H1 (cell line): ENCODE data around the gene ALDH1A2. TPM values are rescaled to one million over a fixed set of nuclear protein-coding genes. Genes with fewer than 3 reads are reported as not detected.

ENCODE experiments used
- CTCF ChIA-PET: fragments of 300-600 bp; sonication (Branson Sonifier 250); formaldehyde crosslinking; loops from one replicate; lab custom pipeline; 2021; ENCODE audit not compliant: partially characterized antibody; lab: Charles Lee
- POLR2A ChIA-PET: fragments of 300-600 bp; sonication (Branson Sonifier 250); formaldehyde crosslinking; loops from one replicate; lab custom pipeline; 2021; ENCODE audit warnings: inconsistent platforms; ENCODE audit not compliant: partially characterized antibody; lab: Charles Lee
- DNase-seq, 2 experiments: peaks; one replicate each; pipeline versions ENCODE4 v3.0.0 to v3.0.0-alpha.2; 2010 to 2022; ENCODE audit warnings: low spot score in 2 of 2, low read depth in 1 of 2, mixed read lengths in 1 of 2
- FAIRE-seq: peaks from 2 replicates; lab custom pipeline; 2011; peaks lifted over from hg19 to GRCh38; lab: Jason Lieb, UNC
- H2AFZ ChIP-seq: 2 replicates; pipeline ENCODE4 v1.8.1; 2012; ENCODE audit warnings: low read length, inconsistent platforms
- H2AK5ac ChIP-seq: 2 replicates; pipeline ENCODE4 v1.6.1; 2013; ENCODE audit warnings: low read depth, low read length
- H2BK120ac ChIP-seq: replicated peaks from 2 replicates; pipeline ENCODE3; 2013; ENCODE audit warnings: low read depth, low read length, inconsistent platforms
- H2BK12ac ChIP-seq: 2 replicates; pipeline ENCODE4 v1.6.1; 2013; ENCODE audit warnings: low read depth, low read length
- H2BK15ac ChIP-seq: 2 replicates; pipeline ENCODE4 v1.6.1; 2013; ENCODE audit warnings: low read length
- H2BK20ac ChIP-seq: 2 replicates; pipeline ENCODE4 v1.6.1; 2013; ENCODE audit warnings: low read length
- H2BK5ac ChIP-seq: 2 replicates; pipeline ENCODE4 v1.6.1; 2013; ENCODE audit warnings: low read depth, low read length
- H3K14ac ChIP-seq: 2 replicates; pipeline ENCODE4 v1.6.1; 2013; ENCODE audit warnings: inconsistent platforms; ENCODE audit not compliant: insufficient read length
- H3K18ac ChIP-seq: 2 replicates; pipeline ENCODE4 v1.6.1; 2013; ENCODE audit warnings: low read length; ENCODE audit errors: extremely low read depth
- H3K23ac ChIP-seq: 2 replicates; pipeline ENCODE4 v1.6.1; 2013; ENCODE audit warnings: inconsistent platforms; ENCODE audit not compliant: insufficient read length
- H3K23me2 ChIP-seq: 2 replicates; pipeline ENCODE4 v1.6.1; 2013; ENCODE audit warnings: low read depth, low read length
- H3K27ac ChIP-seq: 2 replicates; pipeline ENCODE4 v1.6.1; 2011; ENCODE audit warnings: low read depth, low read length, inconsistent platforms
- H3K27me3 ChIP-seq, 4 experiments: replicated peaks in 1 of 4; 1 replicate in 1 of 4; 2 replicates in 3 of 4; pipeline versions ENCODE4 v1.6.1 to v1.8.1; 2011 to 2013; ENCODE audit warnings: low read length in 3 of 4, mild to moderate bottlenecking in 3 of 4, inconsistent platforms in 2 of 4, mixed read lengths in 2 of 4, moderate library complexity in 1 of 4; ENCODE audit not compliant: control insufficient read depth in 3 of 4, insufficient read depth in 3 of 4; ENCODE audit errors: extremely low read depth in 1 of 4
- H3K36me3 ChIP-seq, 4 experiments: 2 replicates each; pipeline versions ENCODE4 v1.6.1 to v1.8.1; 2011 to 2013; ENCODE audit warnings: mild to moderate bottlenecking in 4 of 4, low read length in 3 of 4, moderate library complexity in 2 of 4, control low read depth in 1 of 4, inconsistent platforms in 1 of 4; ENCODE audit not compliant: insufficient read depth in 4 of 4, control insufficient read depth in 2 of 4
- H3K4ac ChIP-seq: replicated peaks from 2 replicates; pipeline ENCODE3; 2013; ENCODE audit warnings: low read length, low read depth, mixed read lengths, inconsistent platforms; ENCODE audit not compliant: insufficient read length
- H3K4me1 ChIP-seq, 4 experiments: replicated peaks in 1 of 4; 1 replicate in 1 of 4; 2 replicates in 3 of 4; pipeline versions ENCODE4 v1.6.1 to v1.8.1; 2011 to 2013; ENCODE audit warnings: low read length in 3 of 4, inconsistent platforms in 2 of 4, mixed read lengths in 1 of 4; ENCODE audit not compliant: insufficient read depth in 4 of 4, control insufficient read depth in 3 of 4
- H3K4me2 ChIP-seq, 2 experiments: 2 replicates each; pipeline versions ENCODE4 v1.6.1 to v1.8.1; 2011 to 2013; ENCODE audit warnings: low read depth in 2 of 2, low read length in 2 of 2, control low read depth in 1 of 2, inconsistent platforms in 1 of 2, mild to moderate bottlenecking in 1 of 2; ENCODE audit not compliant: insufficient read depth in 1 of 2
- H3K4me3 ChIP-seq, 4 experiments: fragments of 200-600, 300-600 bp in 1 of 4; sonication (generic), shearing (Covaris generic), sonication (Bioruptor Twin) in 1 of 4; 2 replicates each; pipeline versions ENCODE4 v1.5.1 to v1.8.1; 2011 to 2016; ENCODE audit warnings: low read length in 4 of 4, low read depth in 3 of 4, control low read depth in 2 of 4, inconsistent platforms in 2 of 4, mild to moderate bottlenecking in 2 of 4, mixed read lengths in 1 of 4, moderate library complexity in 1 of 4; ENCODE audit not compliant: insufficient read depth in 2 of 4; ENCODE audit errors: extremely low read depth in 1 of 4
- H3K56ac ChIP-seq: replicated peaks from 2 replicates; pipeline ENCODE3; 2013; ENCODE audit warnings: low read depth, mild to moderate bottlenecking, mixed read lengths, low read length, inconsistent platforms; ENCODE audit not compliant: insufficient read length
- H3K79me1 ChIP-seq: 2 replicates; pipeline ENCODE4 v1.6.1; 2013; ENCODE audit warnings: low read depth, low read length, control low read depth
- H3K79me2 ChIP-seq, 2 experiments: 2 replicates each; pipeline versions ENCODE4 v1.6.1 to v1.8.1; 2012 to 2013; ENCODE audit warnings: low read length in 2 of 2, mild to moderate bottlenecking in 2 of 2, inconsistent platforms in 1 of 2; ENCODE audit not compliant: insufficient read depth in 2 of 2, control insufficient read depth in 1 of 2
- H3K9ac ChIP-seq, 4 experiments: replicated peaks in 1 of 4; 1 replicate in 1 of 4; 2 replicates in 3 of 4; pipeline versions ENCODE4 v1.6.1 to v1.8.1; 2011 to 2013; ENCODE audit warnings: low read depth in 3 of 4, low read length in 3 of 4, control low read depth in 2 of 4, mild to moderate bottlenecking in 2 of 4, moderate library complexity in 2 of 4, inconsistent platforms in 1 of 4; ENCODE audit errors: extremely low read depth in 1 of 4
- H3K9me3 ChIP-seq, 2 experiments: 2 replicates each; pipeline versions ENCODE4 v1.6.1 to v1.8.1; 2012 to 2013; ENCODE audit warnings: mild to moderate bottlenecking in 2 of 2, moderate library complexity in 2 of 2, control low read depth in 1 of 2, inconsistent platforms in 1 of 2, low read depth in 1 of 2, low read length in 1 of 2, mixed read lengths in 1 of 2; ENCODE audit not compliant: insufficient read depth in 2 of 2
- H4K20me1 ChIP-seq, 2 experiments: replicated peaks in 1 of 2; 2 replicates each; pipeline versions ENCODE3 to v1.8.1; 2011 to 2013; ENCODE audit warnings: inconsistent platforms in 2 of 2, low read length in 2 of 2, mild to moderate bottlenecking in 1 of 2; ENCODE audit not compliant: insufficient read depth in 2 of 2, control insufficient read depth in 1 of 2
- H4K5ac ChIP-seq: 2 replicates; pipeline ENCODE4 v1.6.1; 2013; ENCODE audit warnings: low read length, low read depth, mixed read lengths, inconsistent platforms; ENCODE audit not compliant: insufficient read length
- H4K8ac ChIP-seq: 2 replicates; pipeline ENCODE4 v1.8.0; 2013; ENCODE audit warnings: mild to moderate bottlenecking, moderate library complexity, low read length, inconsistent platforms; ENCODE audit not compliant: insufficient read depth; ENCODE audit errors: extremely low read depth
- H4K91ac ChIP-seq: replicated peaks from 2 replicates; pipeline ENCODE3; 2013; ENCODE audit warnings: low read length, mixed read lengths, inconsistent platforms; ENCODE audit not compliant: insufficient read length
- CTBP2 ChIP-seq: IDR thresholded peaks from 2 replicates; pipeline ENCODE4 v1.7.0; 2011; ENCODE audit warnings: borderline replicate concordance, mild to moderate bottlenecking, moderate library complexity, mixed read lengths, low read length; ENCODE audit not compliant: insufficient read depth, insufficient read length
- EGR1 ChIP-seq: IDR thresholded peaks from 2 replicates; pipeline ENCODE4 v1.6.1; 2011; ENCODE audit warnings: low read depth, low read length, borderline replicate concordance
- HDAC6 ChIP-seq: IDR thresholded peaks from one replicate; pipeline ENCODE4 v1.7.1; 2012; ENCODE audit warnings: low read depth, mild to moderate bottlenecking, inconsistent platforms, low read length, moderate library complexity
- JUND ChIP-seq: IDR thresholded peaks from 2 replicates; pipeline ENCODE4 v1.6.1; 2011; ENCODE audit warnings: mild to moderate bottlenecking, improper control_type of control experiment, low read length
- MAFK ChIP-seq: IDR thresholded peaks from 2 replicates; pipeline ENCODE4 v1.6.1; 2012; ENCODE audit warnings: low read depth, mild to moderate bottlenecking, improper control_type of control experiment, low read length
- NANOG ChIP-seq: IDR thresholded peaks from 2 replicates; pipeline ENCODE4 v1.6.1; 2011; ENCODE audit warnings: low read length, low read depth, mild to moderate bottlenecking, inconsistent platforms; ENCODE audit not compliant: insufficient read depth, poor library complexity, severe bottlenecking
- POLR2A ChIP-seq, 2 experiments: IDR thresholded peaks; 1 replicate in 1 of 2; 2 replicates in 1 of 2; pipeline ENCODE4 v1.6.1; 2011; ENCODE audit warnings: low read depth in 2 of 2, low read length in 2 of 2, mild to moderate bottlenecking in 2 of 2; ENCODE audit errors: control extremely low read depth in 1 of 2
- SIRT6 ChIP-seq: IDR thresholded peaks from one replicate; pipeline ENCODE4 v1.7.1; 2012; ENCODE audit warnings: low read length, inconsistent platforms
- SP2 ChIP-seq: IDR thresholded peaks from 2 replicates; pipeline ENCODE4 v1.6.1; 2012; ENCODE audit warnings: mild to moderate bottlenecking, low read length, inconsistent platforms
- TEAD4 ChIP-seq: IDR thresholded peaks from 2 replicates; pipeline ENCODE4 v1.6.1; 2012; ENCODE audit warnings: low read depth, low read length, inconsistent platforms, mixed read lengths
- WGBS, 2 experiments: shearing (Covaris generic) in 1 of 2; methylation state at CpG; one replicate each; pipeline versions ENCODE4 v1.1.6 to v1.1.7; 2013 to 2015; ENCODE audit warnings: low lambda C conversion rate in 2 of 2, mixed read lengths in 2 of 2, inconsistent platforms in 1 of 2, low coverage in 1 of 2, missing lambda C conversion rate in 1 of 2; ENCODE audit not compliant: insufficient replicate concordance in 2 of 2, insufficient coverage in 1 of 2, insufficient read length in 1 of 2; ENCODE audit errors: extremely low coverage in 1 of 2, missing lambda C conversion rate in 1 of 2; 5-methylcytosine and 5-hydroxymethylcytosine counted together
- polyA plus RNA-seq, 7 experiments: library from polyadenylated mRNA; depleted of rRNA in 3 of 7; stranded (reverse) in 5 of 7; unstranded in 2 of 7; fragments of >200 nt in 5 of 7; fragments of 200-250 nt in 2 of 7; gene quantifications; 1 replicate in 5 of 7; 2 replicates in 1 of 7; 4 replicates in 1 of 7; pipeline versions ENCODE4 v1.2.1 to v1.2.3, GENCODE V29; 2011 to 2013; ENCODE audit warnings: missing spikeins in 2 of 7, mixed read lengths in 2 of 7
- total RNA-seq: library from RNA; stranded (reverse); fragmentation: NEBNext Ultra II Directional; extraction: Animal tissue kit (Norgen Biotek cat#: 25700); gene quantifications from 2 replicates; pipeline ENCODE4 v1.2.1, GENCODE V29; 2021
- TF ChIP-seq, protein P1 (sequence below): IDR thresholded peaks from 2 replicates; pipeline ENCODE4 v1.6.1; 2012; ENCODE audit warnings: inconsistent platforms
- TF ChIP-seq, protein P2 (sequence below), 3 experiments: IDR thresholded peaks; 1 replicate in 2 of 3; 2 replicates in 1 of 3; pipeline versions ENCODE4 v1.5.1 to v1.6.1; 2011; ENCODE audit warnings: low read length in 3 of 3, mild to moderate bottlenecking in 3 of 3, inconsistent platforms in 2 of 3, low read depth in 1 of 3, moderate library complexity in 1 of 3; ENCODE audit not compliant: insufficient read depth in 1 of 3; ENCODE audit errors: control extremely low read depth in 1 of 3

Gene ALDH1A2
- total and polyA plus RNA-seq, 2 of the 8 experiments (the other 6 are each of a cell fraction or from before 2014, with no cell fraction given), result 0.06 to 0.24 TPM

DNA sequence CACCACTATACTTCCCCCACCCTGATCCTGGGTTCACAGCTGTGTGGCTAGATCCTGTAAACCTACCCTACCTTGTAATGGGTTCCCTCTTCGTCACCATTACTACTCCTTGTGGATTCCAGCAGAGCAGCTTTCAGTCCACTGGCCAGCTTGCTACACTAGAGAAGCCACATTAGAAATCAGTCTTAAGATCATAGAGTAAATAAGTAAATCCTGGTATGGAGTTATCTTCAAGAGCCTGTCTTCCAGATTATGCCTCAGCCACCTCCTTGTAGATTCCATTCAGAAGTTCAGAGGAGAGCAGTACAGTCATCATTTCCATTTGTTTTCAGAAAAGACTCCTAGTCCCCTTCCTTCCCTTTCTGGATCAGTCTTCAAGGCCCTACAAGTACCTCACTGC lies 123.7 kb downstream of the ALDH1A2 start:
- Histone ChIP-seq H4K5ac (no peak overlapping the region), H2AK5ac (no peak overlapping the region), H3K36me3 (no peaks in the 10 kb centered on the region), H2BK20ac (no peak overlapping the region), H4K20me1 (peaks cover 0 to 1% of the 10 kb centered on the region in 2 experiments), H3K4me2 (no peak overlapping the region), H3K14ac (no peak overlapping the region), H3K4me3 (no peak overlapping the region), H4K8ac (no peak overlapping the region), H3K27me3 (no peaks in the 10 kb centered on the region), H3K23me2 (peaks cover 3% of the 10 kb centered on the region; the same call in 1 of the 2 replicates), H4K91ac (no peak overlapping the region), H2BK15ac (no peak overlapping the region), H2BK120ac (no peak overlapping the region), H3K9ac (no peak overlapping the region), H2BK12ac (no peak overlapping the region), H3K4ac (no peak overlapping the region), H3K79me1 (no peaks in the 10 kb centered on the region), H3K18ac (no peak overlapping the region), H3K4me1 (no peaks in the 10 kb centered on the region), H3K27ac (no peak overlapping the region), H2BK5ac (no peak overlapping the region), H3K56ac (no peak overlapping the region), H3K23ac (no peak overlapping the region), H3K9me3 (no peaks in the 10 kb centered on the region), H2AFZ (no peak overlapping the region), H3K79me2 (no peaks in the 10 kb centered on the region)
- WGBS, 2 experiments, result 76% methylated on average over 1 of the region's 1 CpG; no CpG with 5 or more reads in 1 of the 2 experiments
- ChIA-PET CTCF (interaction anchor here (0.9 to 2.1 kb wide), 3 partner anchors 13 to 36 kb away, joined by 3 to 8 read pairs (median 3); no protein-coding TSS in a partner anchor), POLR2A (no interaction called here)
- DNase-seq, result no peak
- TF ChIP-seq, protein P1, sequence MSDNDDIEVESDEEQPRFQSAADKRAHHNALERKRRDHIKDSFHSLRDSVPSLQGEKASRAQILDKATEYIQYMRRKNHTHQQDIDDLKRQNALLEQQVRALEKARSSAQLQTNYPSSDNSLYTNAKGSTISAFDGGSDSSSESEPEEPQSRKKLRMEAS, result no peak
- TF ChIP-seq, protein P2, sequence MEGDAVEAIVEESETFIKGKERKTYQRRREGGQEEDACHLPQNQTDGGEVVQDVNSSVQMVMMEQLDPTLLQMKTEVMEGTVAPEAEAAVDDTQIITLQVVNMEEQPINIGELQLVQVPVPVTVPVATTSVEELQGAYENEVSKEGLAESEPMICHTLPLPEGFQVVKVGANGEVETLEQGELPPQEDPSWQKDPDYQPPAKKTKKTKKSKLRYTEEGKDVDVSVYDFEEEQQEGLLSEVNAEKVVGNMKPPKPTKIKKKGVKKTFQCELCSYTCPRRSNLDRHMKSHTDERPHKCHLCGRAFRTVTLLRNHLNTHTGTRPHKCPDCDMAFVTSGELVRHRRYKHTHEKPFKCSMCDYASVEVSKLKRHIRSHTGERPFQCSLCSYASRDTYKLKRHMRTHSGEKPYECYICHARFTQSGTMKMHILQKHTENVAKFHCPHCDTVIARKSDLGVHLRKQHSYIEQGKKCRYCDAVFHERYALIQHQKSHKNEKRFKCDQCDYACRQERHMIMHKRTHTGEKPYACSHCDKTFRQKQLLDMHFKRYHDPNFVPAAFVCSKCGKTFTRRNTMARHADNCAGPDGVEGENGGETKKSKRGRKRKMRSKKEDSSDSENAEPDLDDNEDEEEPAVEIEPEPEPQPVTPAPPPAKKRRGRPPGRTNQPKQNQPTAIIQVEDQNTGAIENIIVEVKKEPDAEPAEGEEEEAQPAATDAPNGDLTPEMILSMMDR (IDR thresholded peaks at IDR 0.05; ENCODE audit: control extremely low read depth in 1 of 3, insufficient read depth in 1 of 3, low read depth in 1 of 3, low read length in 3 of 3), result no peak
- no peak for TF ChIP-seq CTBP2
- TF ChIP-seq EGR1, result no peak
- no peak for TF ChIP-seq MAFK
- no peak for TF ChIP-seq TEAD4
- no peak for TF ChIP-seq POLR2A (IDR thresholded peaks at IDR 0.05; ENCODE audit: control extremely low read depth in 1 of 2, low read depth in 2 of 2, low read length in 2 of 2)
- TF ChIP-seq SIRT6, result no peak
- TF ChIP-seq NANOG, result no peak
- TF ChIP-seq HDAC6, result no peak
- TF ChIP-seq JUND, result no peak
- TF ChIP-seq SP2, result no peak
- no peak for FAIRE-seq
